HG02840 (cell line): Measurements from ENCODE around the gene GSTT2.

Experiments
- ATAC-seq: cut with Tn5 transposase; IDR thresholded peaks from one replicate; pipeline ENCODE4 v1.9.1; 2021; ENCODE audit warnings: mild to moderate bottlenecking, moderate library complexity, moderate number of reproducible peaks; ENCODE audit not compliant: unreplicated experiment, low FRiP score

The GSTT2 gene

DNA sequence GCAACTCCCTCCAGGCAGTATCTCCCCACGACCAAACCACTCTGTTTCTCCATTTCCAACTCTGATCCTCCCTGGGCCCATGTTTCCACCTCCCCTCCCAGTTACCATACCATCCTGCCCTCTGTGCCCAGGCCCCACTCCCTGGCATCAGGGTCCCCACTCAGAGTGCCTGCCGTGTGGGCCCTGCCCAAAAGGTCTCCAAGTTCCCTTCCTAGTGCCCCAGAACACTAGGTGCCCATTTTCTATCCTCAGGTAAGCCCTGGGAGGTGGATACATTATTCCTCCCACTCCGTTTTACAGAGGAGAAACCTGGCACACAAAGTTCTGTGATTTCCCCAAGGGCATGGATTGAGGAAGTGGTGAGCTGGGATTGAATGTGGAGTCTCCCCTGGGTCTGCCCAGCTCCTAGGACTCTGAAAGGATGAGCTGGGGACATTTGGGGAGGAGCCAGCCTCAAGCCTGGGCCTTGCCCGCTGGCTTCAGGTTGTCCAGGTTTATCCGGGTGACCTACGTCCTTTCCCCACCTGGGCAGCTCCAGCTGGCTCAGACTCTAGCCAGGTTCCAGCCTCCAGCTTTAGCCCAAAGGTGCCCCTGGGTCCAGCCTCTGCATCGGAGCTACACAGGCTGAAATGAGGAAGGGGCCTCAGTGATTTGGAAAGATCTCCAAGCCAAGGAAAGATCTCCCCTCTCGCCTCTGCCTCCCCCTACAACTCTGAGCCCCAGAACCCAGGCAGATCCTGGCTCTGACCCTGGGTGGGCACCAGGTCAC is 27.5 kb downstream of the GSTT2 start:
- no peak for ATAC-seq

GRCh38 chr22:24008022-24008283 is 28.0 kb downstream of the GSTT2 start:
- ATAC-seq = no peak

DNA sequence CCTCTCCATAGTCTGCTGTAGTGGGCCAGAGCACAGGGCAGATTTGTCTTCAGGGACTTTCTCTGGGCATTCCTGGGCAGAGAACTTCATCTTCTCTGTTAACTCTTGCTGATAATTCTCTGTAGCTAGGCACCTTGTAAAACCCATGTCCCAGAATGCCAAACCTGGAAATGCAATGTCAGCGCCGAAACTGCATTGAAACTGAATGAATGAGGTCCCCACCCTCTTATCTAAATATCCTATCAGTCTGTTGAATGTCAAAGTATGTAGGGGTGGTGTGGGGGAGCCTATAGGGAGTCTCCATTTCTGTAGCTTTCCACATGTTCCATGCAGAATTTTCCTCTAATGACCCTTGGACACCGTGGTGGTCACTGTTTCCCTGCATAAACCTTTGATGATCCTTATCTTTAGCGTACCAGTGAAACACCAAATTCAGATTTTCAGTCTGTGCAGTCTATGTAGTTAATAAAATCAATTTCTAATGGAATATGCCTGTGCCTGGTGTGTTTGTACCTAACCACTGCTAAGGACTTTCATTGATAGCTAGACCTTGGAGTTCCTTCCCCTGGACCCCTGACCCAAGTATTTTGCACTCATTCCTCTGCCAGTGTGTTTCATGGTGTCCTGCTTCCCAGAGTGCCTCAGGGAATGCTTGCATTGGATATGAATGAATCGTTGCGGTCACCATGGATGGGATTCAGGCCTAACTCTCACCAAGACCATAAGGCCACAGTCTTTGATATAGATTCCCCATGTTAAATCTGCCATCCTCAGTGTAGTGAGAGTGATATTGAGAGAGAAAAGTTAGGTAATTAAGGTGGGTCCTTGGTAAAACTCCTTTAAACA is 28.7 kb downstream of the GSTT2 start:
- no peak for ATAC-seq

GRCh38 chr22:24009227-24010017 is 29.5 kb downstream of the GSTT2 start:
- no peak for ATAC-seq

GRCh38 chr22:24010018-24010391 is 30.1 kb downstream of the GSTT2 start:
- no peak for ATAC-seq

GRCh38 chr22:24011735-24012068 is 31.8 kb downstream of the GSTT2 start:
- ATAC-seq = no peak

- no peak for ATAC-seq
Measured at GRCh38 chr22:24016156-24016555, 36.2 kb downstream of the GSTT2 start.

GRCh38 chr22:24021304-24021703 is 41.4 kb downstream of the GSTT2 start:
- no peak for ATAC-seq

DNA sequence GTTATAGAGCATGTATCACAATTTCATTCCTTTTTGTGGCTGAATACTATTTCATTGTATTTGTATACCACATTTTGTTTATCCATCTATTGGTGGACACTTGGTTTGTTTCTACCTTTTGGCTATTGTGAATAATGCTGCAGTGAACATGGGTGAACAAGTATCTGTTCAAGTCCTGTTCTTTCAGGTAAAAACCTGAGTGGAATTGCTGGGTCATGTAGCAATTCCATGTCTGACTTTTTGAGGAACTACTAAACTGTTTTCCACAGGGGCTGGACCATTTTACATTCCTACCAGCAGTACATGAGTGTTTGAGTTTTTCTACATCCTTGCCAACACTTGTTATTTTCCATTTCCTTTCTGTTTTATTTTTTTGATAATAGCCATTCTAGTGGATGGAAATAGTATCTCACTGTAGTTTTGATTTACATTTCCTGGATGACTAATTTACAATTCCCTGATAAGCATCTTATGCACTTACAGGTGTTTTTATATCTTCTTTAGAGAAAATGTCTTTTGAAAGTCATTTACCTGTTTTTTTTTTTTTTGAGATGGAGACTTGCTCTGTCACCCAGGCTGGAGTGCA is 43.4 kb downstream of the GSTT2 start:
- ATAC-seq = no peak

GRCh38 chr22:24024354-24024753 is 44.4 kb downstream of the GSTT2 start:
- ATAC-seq = no peak

DNA sequence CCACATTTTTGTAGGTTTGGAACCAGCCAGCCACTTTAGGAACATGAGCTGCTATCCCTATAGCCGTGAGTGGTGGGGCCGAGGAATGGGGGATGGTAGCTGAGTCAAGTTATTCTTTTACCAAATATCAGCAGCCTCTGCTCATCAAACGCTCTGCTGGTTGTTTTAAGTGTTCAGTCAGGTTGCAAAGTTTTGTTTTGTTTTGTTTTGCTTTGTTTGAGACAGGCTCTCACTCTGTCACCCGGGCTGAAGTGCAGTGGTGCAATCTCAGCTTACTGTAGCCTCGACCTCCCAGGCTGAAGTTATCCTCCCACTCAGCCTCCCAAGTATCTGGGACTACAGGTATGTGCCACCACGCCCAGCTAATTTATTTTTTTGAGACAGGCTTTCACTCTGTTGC is 45.5 kb downstream of the GSTT2 start:
- ATAC-seq = no peak

DNA sequence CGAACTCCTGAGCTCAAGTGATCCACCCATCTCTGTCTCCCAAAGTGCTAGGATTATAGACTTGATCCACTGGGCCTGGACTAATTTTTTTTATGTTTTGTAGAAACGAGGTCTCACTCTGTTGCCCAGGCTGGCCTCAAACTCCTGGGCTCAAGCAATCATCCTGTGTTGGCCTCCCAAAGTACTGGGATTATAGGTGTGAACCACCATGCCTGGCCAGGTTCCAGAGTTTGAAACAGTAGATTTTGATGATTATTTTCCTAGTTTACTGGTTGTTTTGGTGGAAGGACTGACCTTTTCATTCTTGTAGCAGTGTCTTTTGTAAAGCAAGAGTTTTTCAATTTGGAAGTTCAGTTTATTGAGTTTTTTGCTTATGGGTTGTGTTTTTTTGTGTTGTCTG is 46.1 kb downstream of the GSTT2 start:
- no peak for ATAC-seq

DNA sequence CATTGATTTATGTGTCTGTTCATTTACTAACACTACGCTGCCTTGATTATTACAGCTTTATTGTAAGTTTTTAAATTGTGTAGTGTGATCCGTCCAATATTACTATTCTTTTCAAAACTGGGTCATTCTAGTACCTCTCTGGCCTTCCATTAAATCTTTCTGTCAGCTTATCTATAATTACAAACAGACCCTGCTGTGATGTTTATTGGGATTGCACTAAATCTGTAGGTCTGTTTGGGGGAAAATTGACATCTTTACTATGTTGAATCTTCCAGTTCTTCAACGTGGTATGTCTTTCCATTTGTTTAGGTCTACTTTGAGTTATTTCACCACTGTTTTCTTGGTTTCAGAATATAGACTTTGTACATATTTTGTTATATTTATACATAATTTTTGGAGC is 46.8 kb downstream of the GSTT2 start:
- no peak for ATAC-seq

- no peak for ATAC-seq
Measured at GRCh38 chr22:24027389-24027975, 47.5 kb downstream of the GSTT2 start.

DNA sequence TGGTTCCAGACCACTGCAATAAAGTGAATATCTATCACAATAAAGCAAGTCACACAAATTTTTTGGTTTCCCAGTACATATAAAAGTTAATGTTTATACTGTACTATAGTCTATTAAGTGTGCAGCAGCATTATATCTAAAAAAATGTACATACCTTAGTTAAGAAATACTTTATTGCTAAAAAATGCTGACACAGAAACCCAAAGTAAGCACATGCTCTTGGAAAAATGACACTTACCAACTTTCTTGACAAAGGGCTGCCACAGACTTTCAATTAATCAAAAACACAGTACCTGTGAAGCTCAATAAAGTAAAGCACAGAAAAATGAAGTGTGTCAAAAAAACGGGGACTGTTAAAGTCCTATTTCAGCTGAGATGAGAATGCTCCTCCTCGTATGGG is 48.1 kb downstream of the GSTT2 start:
- ATAC-seq = no peak

DNA sequence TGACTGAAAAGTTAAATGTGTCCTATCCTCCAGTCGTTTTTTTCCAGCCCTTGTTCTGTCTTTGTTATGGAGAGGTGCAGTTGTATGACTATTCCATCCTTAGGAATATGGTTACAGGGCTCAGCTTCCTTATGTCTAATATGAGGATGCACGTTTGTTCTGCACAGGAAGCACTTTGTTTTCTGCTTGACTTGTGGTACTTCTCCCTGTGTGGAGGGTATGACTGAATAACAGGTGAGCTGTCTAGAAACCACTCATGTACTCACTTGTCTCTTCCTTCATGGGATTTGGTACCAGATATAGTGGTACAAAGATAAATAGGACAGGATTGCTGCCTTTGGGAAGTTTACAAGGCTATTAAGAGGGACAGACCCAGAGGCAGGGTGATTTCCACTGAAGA is 48.6 kb downstream of the GSTT2 start:
- no peak for ATAC-seq

DNA sequence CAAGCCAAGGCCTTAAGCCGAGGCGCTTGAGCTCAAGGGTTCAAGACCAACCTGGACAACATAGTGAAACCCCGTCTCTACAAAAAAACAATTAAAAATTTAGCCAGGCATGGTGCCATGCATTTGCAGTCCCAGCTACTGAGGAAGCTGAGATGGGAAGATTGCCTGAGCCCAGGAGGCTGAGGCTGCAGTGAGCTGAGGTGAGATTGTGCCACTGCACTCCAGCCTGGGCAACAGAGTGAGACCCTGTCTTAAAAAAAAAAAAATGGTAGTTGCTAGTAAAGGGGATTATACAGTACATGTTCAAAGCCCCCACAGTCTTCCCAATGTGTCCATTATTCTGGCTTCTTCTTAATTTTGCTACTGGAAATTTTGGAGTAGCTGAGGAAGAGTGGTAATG is 49.4 kb downstream of the GSTT2 start:
- ATAC-seq = no peak

DNA sequence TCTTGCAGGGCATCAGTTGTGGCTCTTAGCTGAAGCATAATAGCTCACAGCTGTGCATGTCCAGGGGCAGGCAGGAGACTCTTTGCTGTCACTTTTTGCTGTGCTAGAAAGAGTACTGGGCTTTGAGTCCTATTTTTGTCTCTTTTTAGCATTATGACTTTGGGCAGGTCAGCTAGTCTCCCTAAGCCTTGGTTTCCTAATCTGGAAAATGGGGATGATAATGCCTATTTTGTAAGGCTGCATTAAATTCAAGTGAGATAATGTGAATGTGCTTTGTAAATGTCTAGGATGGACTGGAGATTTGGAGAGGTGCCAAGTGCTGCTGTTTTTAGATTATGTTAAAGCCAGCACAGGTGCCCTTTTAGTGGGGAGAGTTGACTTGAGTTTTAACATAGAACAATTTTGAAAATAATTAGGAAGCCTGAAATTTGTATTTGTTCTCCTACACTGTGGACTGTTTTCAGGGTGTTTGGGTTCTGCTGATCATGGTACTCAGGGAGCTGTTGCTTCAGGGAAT is 50.3 kb downstream of the GSTT2 start:
- no peak for ATAC-seq
